ENCODE results near the gene MAPKAPK2. TPM values are rescaled to one million over a fixed set of nuclear protein-coding genes. Genes with fewer than 3 reads are reported as not detected.

MAPKAPK2 gene
- total RNA-seq, 1 donor from 2014 or later = 24.7 TPM

GRCh38 chr1:206734499-206735142 lies 49.9 kb downstream of the MAPKAPK2 start:
- H3K4me2 ChIP-seq = no peak overlapping the region
- H2AFZ ChIP-seq (replicated peaks) = no peak overlapping the region
- H3K4me3 ChIP-seq = no peak overlapping the region
- DNase-seq (ENCODE audit: low spot score) = peak; percentile 64
- H3K27ac Mint-ChIP-seq = no peak overlapping the region
- no peaks in the 10 kb centered on the region for H3K79me2 ChIP-seq (ENCODE audit: low read depth)
- no peaks in the 10 kb centered on the region for H3F3A ChIP-seq (ENCODE audit: low read depth)
- peaks cover 4% of the 10 kb centered on the region for H3K27me3 Mint-ChIP-seq (ENCODE audit: insufficient read depth, low read depth)
- no peak overlapping the region for H3K27ac ChIP-seq
- peaks cover 20% of the 10 kb centered on the region for H3K4me1 Mint-ChIP-seq
- peaks cover 12% of the 10 kb centered on the region for H3K36me3 Mint-ChIP-seq
- no peaks in the 10 kb centered on the region for H3K9me3 ChIP-seq (ENCODE audit: low read depth)
- peak; percentile 67 for TF ChIP-seq CTCF (IDR thresholded peaks at IDR 0.05)
- no peak for TF ChIP-seq EZH2phosphoT487 (IDR thresholded peaks at IDR 0.05)
- no peak for TF ChIP-seq EZH2 (IDR thresholded peaks at IDR 0.05)
- peaks cover 13% of the 10 kb centered on the region for H3K4me1 ChIP-seq
- no peaks in the 10 kb centered on the region for H3K9me3 Mint-ChIP-seq
- no peak overlapping the region for H3K9ac ChIP-seq
- H4K20me1 ChIP-seq (ENCODE audit: low read depth) = peaks cover 4% of the 10 kb centered on the region
- H3K36me3 ChIP-seq = no peaks in the 10 kb centered on the region
- H3K4me3 Mint-ChIP-seq = no peak overlapping the region
- H3K27me3 ChIP-seq = no peaks in the 10 kb centered on the region

GRCh38 chr1:206735553-206736031 lies 50.9 kb downstream of the MAPKAPK2 start:
- Histone ChIP-seq H3K79me2 (ENCODE audit: low read depth) (no peaks in the 10 kb centered on the region), H3K9me3 (ENCODE audit: low read depth) (no peaks in the 10 kb centered on the region), H3K4me2 (no peak overlapping the region), H2AFZ (replicated peaks) (no peak overlapping the region), H3K36me3 (no peaks in the 10 kb centered on the region), H3F3A (ENCODE audit: low read depth) (no peaks in the 10 kb centered on the region), H3K27ac (no peak overlapping the region), H3K9ac (no peak overlapping the region), H3K27me3 (no peaks in the 10 kb centered on the region), H3K4me1 (peaks cover 15% of the 10 kb centered on the region), H4K20me1 (ENCODE audit: low read depth) (peaks cover 4% of the 10 kb centered on the region), H3K4me3 (no peak overlapping the region)
- Mint-ChIP-seq H3K27me3 (ENCODE audit: insufficient read depth, low read depth) (peaks cover 4% of the 10 kb centered on the region), H3K27ac (no peak overlapping the region), H3K9me3 (no peaks in the 10 kb centered on the region), H3K4me3 (no peak overlapping the region), H3K36me3 (peaks cover 10% of the 10 kb centered on the region), H3K4me1 (peaks cover 20% of the 10 kb centered on the region)
- no peak for DNase-seq (ENCODE audit: low spot score)
- TF ChIP-seq CTCF (IDR thresholded peaks at IDR 0.05) (no peak), EZH2phosphoT487 (IDR thresholded peaks at IDR 0.05) (no peak), EZH2 (IDR thresholded peaks at IDR 0.05) (no peak)

- DNase-seq (ENCODE audit: low spot score) = no peak
- H3K9me3 ChIP-seq (ENCODE audit: low read depth) = no peaks in the 10 kb centered on the region
- no peak overlapping the region for H3K9ac ChIP-seq
- H3K4me3 ChIP-seq = no peak overlapping the region
- Mint-ChIP-seq H3K36me3 (peaks cover 8% of the 10 kb centered on the region), H3K27ac (no peak overlapping the region), H3K4me1 (peaks cover 20% of the 10 kb centered on the region), H3K9me3 (no peaks in the 10 kb centered on the region), H3K4me3 (no peak overlapping the region), H3K27me3 (ENCODE audit: insufficient read depth, low read depth) (peaks cover 4% of the 10 kb centered on the region)
- H3K4me1 ChIP-seq = peaks cover 15% of the 10 kb centered on the region
- H4K20me1 ChIP-seq (ENCODE audit: low read depth) = peaks cover 4% of the 10 kb centered on the region
- no peaks in the 10 kb centered on the region for H3K27me3 ChIP-seq
- H3K27ac ChIP-seq = no peak overlapping the region
- no peak overlapping the region for H3K4me2 ChIP-seq
- H3F3A ChIP-seq (ENCODE audit: low read depth) = no peaks in the 10 kb centered on the region
- H3K79me2 ChIP-seq (ENCODE audit: low read depth) = no peaks in the 10 kb centered on the region
- H3K36me3 ChIP-seq = no peaks in the 10 kb centered on the region
- H2AFZ ChIP-seq (replicated peaks) = no peak overlapping the region
- TF ChIP-seq CTCF (IDR thresholded peaks at IDR 0.05) = no peak
- no peak for TF ChIP-seq EZH2phosphoT487 (IDR thresholded peaks at IDR 0.05)
- no peak for TF ChIP-seq EZH2 (IDR thresholded peaks at IDR 0.05)
Observed at GRCh38 chr1:206736878-206737728, 52.4 kb downstream of the MAPKAPK2 start.
